Stimulated activated CD8-positive, alpha-beta memory T cell treated with anti-CD3 and anti-CD28 coated beads, Interleukin-15, amount 100 ng/mL, for 24 hours (primary cell): Measurements from ENCODE around the gene RASGRF2.
"Not testable (repeated sequence)": the region's sequence is repeated elsewhere in the genome, so short reads cannot be mapped to it uniquely, and the experiment has no call there.

ENCODE experiments used
- DNase-seq: peaks from one replicate; pipeline ENCODE4 v3.0.0-alpha.2; 2020; ENCODE audit warnings: low read depth

RASGRF2 gene

DNA sequence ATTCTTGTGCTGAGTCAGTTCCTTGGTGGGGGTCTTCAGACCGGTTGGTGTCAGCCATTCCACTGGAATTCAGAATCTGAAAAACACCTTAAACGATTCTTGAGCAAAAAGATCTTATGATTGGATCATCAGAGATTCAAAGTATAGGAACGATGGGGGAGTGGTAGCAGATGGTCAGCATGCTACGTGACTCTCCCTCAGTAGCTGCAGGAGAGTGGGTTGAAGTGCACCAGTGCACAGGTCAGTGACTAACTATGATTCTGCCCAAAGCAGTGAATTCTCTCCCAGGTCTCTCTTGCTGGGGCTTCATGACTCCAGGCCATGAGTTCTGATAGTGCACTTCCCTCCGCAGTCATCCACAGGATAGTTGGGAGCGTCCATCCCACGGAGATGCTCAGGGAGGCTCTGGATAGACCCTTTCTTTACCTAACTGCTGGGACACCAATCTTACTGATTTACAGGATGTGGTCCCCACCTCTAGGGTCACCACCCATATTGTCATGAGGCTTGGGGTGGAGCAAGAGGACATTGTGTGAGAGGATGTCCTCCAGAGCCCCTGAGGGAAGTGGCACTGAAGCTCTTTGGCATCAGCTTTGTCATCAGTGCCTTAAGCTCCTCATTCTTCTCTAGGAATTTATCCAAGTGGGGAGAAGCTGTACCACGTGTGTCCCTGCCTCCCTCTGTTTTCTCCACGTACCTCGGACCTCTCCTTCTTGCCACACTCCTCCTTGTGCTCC lies 62.0 kb downstream of the RASGRF2 start:
- no peak for DNase-seq

GRCh38 chr5:81022688-81023084 lies 62.5 kb downstream of the RASGRF2 start:
- DNase-seq: no peak

- no peak for DNase-seq
Measured at GRCh38 chr5:81023261-81023970, 63.3 kb downstream of the RASGRF2 start.

DNA sequence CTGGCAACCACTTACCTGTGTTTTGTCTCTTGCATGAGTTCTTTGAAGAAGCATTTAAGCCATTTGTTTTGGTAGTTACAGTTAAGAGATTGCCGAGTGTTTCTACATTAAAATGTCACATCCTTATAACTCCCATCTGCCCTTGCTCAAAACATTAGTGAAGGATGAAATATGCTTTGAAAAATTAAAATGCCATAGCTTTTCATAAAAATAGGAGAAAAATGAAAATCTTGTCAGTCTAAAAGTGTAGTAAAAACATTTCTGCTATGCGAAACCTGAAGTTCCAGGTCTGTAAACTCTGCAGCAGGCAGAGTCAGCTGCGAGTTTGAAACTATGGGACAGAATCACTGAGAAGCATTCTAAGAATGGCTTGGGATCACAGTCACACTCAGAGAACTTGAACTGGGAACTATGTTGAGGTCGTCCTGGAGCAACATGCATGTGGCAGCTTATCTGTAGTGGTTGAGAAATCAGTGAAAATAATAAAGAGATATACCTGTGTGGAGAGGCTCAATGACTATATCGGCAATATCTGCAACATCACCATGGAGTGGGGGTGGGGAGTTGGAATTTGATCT lies 67.4 kb downstream of the RASGRF2 start:
- DNase-seq: no peak

GRCh38 chr5:81028888-81029287 lies 68.7 kb downstream of the RASGRF2 start:
- not testable (repeated sequence) for DNase-seq

DNA sequence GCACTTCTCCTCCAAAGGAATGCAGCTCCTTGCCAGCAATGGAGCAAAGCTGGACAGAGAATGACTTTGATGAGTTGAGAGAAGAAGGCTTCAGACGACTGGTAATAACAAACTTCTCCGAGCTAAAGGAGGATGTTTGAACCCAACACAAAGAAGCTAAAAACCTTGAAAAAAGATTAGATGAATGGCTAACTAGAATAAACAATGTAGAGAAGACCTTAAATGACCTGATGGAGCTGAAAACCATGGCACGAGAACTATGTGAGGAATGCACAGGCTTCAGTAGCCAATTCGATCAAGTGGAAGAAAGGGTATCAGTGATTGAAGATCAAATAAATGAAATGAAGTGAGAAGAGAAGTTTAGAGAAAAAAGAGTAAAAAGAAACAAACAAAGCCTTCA lies 69.6 kb downstream of the RASGRF2 start:
- not testable (repeated sequence) for DNase-seq

GRCh38 chr5:81030236-81031034 lies 70.3 kb downstream of the RASGRF2 start:
- DNase-seq: not testable (repeated sequence)

DNA sequence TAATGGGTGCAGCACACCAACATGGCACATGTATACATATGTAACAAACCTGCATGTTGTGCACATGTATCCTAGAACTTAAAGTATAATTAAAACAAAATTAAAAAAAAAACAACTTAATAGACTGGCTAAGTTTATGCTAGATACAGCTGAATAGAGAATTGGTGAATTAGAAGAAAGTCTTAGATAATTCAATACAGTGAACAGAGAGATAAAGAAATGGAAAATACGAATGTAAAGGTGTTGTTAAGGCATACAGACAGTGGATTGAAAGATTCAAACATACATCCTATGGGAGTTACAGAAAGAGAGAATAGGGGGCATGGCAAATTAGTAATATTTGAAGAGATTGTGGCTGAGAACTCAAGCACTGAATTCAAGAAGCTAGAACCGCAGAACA lies 75.4 kb downstream of the RASGRF2 start:
- DNase-seq: no peak

DNA sequence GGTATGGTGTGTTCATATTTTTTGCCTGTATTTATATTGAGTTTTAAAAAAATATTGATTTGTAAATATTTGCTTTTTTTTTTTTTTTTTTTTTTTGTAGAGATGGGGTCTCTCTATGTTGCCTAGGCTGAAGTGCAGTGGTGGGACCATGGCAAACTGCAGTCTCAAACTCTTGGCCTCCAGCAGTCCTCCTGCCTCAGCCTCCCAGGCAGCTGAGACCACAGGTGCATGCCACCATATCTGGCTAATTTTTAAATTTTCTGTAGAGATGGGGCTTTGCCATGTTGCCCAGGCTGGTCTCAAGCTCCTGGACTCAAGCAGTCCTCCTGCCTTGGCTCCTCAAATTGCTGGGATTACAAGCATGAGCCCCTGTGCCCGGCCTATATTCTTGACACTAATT lies 78.3 kb downstream of the RASGRF2 start:
- no peak for DNase-seq

DNA sequence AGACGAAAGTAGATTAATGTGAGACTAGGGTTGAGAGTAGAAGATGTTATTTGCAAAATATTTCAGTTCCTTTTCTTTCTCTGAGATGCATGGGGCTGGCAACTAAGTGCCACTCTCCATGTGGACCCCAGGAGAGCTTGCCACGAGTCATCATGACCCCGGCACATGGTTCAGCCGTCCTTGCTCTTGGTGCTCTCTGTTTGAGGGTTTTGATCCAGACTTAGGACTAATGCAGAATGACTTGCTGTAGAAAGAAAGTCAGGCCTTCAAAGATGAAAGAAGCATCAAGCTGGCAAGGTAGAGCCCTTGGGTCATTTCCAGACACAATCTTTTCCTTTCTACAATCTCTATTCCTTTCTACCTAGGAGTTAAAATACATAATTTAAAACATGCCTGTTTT lies 84.7 kb downstream of the RASGRF2 start:
- DNase-seq: no peak

DNA sequence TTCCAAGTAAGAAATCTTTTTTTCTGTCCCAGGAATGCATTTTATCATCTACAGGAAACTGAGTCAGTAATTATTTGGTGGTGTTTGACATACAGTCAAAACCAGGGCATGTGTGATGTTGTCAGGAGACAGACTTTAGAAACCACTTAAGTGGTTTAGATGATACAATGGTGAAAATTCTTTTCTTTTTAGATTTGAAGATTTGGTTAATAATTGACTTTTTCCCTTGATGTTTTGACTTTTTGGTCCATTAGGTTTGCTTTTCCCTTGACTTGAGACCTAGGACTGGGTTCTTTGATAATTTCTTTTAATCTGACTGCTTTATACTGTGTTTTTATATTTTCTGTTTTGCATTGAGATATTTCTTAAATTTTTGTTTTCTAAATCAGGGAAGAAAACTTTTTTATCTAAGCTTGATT lies 85.2 kb downstream of the RASGRF2 start:
- DNase-seq: no peak

DNA sequence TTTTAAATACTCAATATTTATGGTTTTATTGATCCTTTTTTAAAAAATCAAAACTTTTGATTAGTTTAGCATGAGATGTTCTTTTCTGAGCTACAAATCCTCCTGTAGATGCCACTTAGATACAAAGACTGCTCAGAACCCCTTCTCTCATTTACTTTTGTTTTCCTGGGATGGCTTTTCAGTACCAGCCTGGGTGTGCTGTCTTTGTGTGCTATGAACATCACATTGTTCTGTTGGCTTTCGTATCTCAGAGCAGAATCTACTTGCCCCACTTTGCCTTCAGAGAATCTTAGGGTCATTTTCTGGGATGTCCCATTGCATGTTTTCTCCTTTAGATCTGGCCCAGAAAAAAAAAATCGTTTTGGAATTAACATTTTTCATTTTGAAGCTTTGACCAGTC lies 85.9 kb downstream of the RASGRF2 start:
- DNase-seq: no peak

DNA sequence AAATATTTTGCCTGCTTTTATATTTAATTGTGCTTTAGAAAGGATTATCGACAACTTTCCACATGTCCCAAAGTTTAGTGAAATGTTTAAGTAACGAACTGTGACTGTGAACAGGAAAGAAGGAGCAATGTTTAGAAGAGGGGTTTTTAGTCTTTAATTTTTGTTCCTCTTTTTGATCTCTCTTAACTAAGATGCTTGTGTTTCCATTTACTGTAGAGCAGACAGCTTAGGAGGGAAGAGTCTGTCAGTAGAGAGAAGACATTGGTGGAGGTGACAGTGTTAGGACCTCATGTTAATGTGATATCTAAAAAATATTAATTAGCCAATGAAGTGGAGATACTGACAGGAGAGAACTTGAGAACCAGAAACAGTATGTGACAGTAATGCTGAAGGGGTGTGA lies 92.2 kb downstream of the RASGRF2 start:
- DNase-seq: no peak

- not testable (repeated sequence) for DNase-seq
Measured at GRCh38 chr5:81053282-81053681, 93.1 kb downstream of the RASGRF2 start.

DNA sequence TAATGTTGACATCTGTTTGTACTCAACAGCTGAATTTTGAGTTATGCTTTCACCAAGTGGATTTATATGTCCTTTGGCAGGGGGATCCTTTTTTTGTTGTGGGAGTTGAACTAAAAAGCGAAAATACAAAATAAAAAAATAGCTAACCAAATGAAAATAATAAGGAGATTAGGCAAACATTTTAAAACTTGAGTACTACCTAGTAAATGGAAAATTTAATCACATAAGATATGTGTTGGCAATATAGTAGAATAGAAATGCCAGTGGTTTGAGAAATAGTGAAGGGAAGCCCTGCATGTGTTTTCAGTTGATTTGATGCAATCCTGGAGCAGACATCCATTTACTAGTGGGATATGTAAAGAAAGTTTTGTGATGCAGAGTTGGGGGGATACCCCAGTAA lies 98.0 kb downstream of the RASGRF2 start:
- no peak for DNase-seq

DNA sequence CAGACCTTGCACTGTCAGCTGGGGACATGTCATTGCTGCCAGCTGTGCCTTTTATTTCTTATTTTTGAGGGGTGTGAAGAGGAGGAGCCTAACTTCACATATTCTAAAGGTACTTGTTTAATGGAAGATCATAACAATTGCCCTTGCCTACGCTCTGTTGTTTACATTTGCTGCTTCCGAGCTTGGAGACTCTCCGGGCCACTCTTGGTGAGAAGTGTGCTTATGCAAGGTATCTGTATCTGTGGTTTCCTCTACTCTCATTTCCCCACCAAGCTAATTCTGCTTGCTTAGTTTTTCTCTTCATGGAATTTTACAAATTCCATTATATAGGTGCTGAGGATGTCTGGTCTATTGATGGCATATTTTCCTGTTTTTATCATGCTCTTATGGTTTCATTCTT lies 105.3 kb downstream of the RASGRF2 start:
- DNase-seq: no peak

DNA sequence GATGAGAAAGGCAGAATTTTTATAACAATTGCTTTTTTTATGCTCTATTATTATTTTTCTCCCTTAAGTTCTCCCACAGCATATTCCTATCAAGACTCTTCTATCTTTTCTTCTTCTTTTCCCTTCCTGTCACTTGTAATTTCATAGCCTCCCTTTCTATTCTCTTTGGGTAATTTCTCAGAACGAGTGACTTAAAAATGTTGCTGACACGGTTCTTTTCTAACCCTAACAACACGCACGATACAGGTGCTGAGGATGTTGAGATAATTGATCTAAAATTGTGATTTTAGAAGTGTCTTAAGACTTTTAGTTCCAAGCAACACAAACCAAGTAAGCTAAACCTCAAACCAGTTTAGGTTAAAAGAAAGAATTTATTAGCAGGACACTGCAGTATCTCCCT lies 105.9 kb downstream of the RASGRF2 start:
- DNase-seq: no peak

GRCh38 chr5:81067406-81067805 lies 107.2 kb downstream of the RASGRF2 start:
- no peak for DNase-seq

GRCh38 chr5:81068063-81068462 lies 107.9 kb downstream of the RASGRF2 start:
- no peak for DNase-seq

DNA sequence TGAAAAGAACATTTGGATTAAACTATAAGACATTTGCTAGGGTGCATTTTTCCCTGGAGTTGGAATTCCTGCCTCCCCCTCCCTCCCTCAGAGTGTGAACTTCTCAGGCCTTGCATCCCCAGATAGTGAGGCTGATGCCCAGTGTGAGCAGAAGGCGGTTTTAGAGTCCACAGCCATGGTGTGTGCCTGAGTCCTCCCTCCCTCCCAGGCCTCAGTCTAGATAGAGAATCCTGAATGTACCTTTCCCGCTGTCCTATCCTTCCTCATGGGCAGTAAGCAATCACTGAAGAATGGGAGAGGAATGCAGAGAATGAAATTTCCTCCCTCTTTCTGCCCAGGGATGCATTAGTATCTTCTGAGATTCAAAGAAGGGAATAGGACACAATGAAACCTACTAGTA lies 108.5 kb downstream of the RASGRF2 start:
- no peak for DNase-seq

DNA sequence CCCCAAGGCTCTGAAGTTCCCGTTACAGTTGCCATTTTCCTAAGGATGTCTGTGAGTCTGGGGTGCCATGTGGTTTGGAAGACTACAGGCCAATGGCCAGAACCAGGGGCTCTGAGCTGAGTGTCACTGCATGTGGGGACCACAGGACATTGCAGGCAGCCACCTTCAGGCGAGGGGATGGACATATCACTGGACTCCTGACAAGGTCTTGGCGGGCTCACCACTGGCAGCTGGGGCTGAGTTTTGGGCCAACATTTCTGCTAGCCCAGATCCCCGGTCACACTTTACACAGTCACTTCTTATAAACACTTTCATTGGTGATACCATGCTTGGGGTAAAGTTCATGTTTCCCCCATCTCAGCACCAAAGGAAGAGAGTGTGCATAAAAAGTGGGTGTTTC lies 109.8 kb downstream of the RASGRF2 start:
- no peak for DNase-seq

DNA sequence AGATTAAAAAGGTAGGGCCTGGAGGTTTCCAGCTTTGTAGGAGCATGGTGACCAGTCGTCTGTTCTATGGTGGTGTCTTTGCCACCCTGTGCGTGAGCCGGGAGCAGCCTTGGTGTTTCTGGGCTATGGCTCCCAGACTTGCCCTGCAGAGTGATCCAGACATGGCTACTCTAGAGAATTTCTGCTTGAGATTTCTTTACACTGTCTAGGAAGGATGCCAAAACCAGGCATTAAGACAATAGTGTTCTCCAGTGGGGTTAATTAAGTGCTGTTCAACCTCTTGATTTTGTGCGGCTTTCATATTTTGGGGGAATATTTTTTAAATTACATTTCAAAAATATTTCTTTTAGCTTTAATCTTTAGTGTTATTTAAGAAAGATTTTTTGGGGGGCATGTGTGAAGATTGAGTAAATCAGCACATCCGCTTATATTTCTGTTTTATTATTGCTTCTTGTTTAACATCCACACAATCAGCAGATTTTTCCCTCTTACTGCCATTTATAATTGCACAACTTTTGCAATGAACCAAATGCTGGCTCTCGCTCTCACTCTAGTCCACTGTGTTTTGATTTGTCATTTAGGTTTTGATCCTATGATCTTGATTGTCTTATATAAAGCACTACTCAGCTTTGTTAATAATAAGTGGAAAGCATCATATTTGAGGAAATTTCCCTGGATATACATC lies 110.5 kb downstream of the RASGRF2 start:
- no peak for DNase-seq
